Measurements from ENCODE around the gene RBM5. TPM values are rescaled to one million over a fixed set of nuclear protein-coding genes. Genes with fewer than 3 reads are reported as not detected.

RBM5 gene
- total RNA-seq, 2 donors from 2014 or later, result 217 to 301 TPM

DNA sequence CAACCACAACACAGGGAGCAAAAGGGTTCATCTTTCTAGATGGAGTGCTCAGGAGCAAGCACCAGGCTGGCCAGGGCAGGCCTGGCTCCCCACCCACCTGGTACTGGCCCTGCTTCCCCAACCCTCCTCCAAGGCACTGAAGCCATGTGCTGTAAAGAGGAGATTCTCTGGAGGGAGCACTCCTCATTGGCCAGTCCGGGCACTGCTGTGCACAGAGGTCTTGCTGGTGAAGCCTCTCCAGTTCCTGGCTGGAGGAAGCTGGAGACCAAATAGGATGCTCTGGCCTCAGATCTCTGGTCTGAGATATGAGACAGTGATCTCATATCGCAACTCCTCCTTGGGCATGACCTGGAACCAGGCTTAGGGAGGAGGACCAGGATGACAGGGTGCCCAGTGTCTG is 58.7 kb downstream of the RBM5 start:
- DNase-seq (ENCODE audit: low spot score), result no peak
- no peak overlapping the region for H3K27ac ChIP-seq
- TF ChIP-seq, protein P1, sequence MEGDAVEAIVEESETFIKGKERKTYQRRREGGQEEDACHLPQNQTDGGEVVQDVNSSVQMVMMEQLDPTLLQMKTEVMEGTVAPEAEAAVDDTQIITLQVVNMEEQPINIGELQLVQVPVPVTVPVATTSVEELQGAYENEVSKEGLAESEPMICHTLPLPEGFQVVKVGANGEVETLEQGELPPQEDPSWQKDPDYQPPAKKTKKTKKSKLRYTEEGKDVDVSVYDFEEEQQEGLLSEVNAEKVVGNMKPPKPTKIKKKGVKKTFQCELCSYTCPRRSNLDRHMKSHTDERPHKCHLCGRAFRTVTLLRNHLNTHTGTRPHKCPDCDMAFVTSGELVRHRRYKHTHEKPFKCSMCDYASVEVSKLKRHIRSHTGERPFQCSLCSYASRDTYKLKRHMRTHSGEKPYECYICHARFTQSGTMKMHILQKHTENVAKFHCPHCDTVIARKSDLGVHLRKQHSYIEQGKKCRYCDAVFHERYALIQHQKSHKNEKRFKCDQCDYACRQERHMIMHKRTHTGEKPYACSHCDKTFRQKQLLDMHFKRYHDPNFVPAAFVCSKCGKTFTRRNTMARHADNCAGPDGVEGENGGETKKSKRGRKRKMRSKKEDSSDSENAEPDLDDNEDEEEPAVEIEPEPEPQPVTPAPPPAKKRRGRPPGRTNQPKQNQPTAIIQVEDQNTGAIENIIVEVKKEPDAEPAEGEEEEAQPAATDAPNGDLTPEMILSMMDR (IDR thresholded peaks at IDR 0.05), result no peak
- peaks cover 0 to 28% of the 10 kb centered on the region in 2 donors for H3K4me1 ChIP-seq (ENCODE audit: control insufficient read depth in 1 of 2, low read depth in 2 of 2)
- H3K36me3 ChIP-seq, result no peaks in the 10 kb centered on the region
- H3K27me3 ChIP-seq (replicated peaks; ENCODE audit: insufficient read depth), result no peaks in the 10 kb centered on the region
- ATAC-seq (ENCODE audit: insufficient number of reproducible peaks, low FRiP score, low read depth), result no peak
- no peak overlapping the region for H3K4me3 ChIP-seq
- no peaks in the 10 kb centered on the region for H3K9me3 ChIP-seq

DNA sequence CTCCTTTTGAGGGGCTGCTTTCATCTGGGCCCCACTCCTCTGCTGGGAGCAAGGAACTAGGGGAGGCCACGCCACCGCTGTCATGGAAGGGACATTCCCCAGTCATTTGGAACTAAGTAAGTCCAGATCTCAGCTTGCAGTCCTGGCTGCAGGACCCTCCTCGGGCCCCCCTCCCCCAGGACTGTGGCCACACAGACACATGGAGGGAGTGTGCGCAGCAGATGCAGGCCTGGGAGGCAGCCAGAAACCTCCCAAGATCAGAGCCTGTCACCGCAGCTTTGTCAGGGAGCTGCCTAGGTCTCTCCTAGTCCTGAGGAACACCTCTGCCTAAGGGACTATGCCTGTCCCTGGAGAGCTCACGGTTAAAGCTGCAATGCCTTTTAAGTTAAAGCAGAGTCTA is 59.1 kb downstream of the RBM5 start:
- DNase-seq (ENCODE audit: low spot score), result no peak
- Histone ChIP-seq H3K27me3 (replicated peaks; ENCODE audit: insufficient read depth) (no peaks in the 10 kb centered on the region), H3K36me3 (no peaks in the 10 kb centered on the region), H3K4me1 (ENCODE audit: control insufficient read depth in 1 of 2, low read depth in 2 of 2) (peaks cover 0 to 28% of the 10 kb centered on the region in 2 donors), H3K4me3 (no peak overlapping the region), H3K27ac (no peak overlapping the region), H3K9me3 (no peaks in the 10 kb centered on the region)
- TF ChIP-seq, protein P1 (IDR thresholded peaks at IDR 0.05), result no peak
- ATAC-seq (ENCODE audit: insufficient number of reproducible peaks, low FRiP score, low read depth), result no peak

DNA sequence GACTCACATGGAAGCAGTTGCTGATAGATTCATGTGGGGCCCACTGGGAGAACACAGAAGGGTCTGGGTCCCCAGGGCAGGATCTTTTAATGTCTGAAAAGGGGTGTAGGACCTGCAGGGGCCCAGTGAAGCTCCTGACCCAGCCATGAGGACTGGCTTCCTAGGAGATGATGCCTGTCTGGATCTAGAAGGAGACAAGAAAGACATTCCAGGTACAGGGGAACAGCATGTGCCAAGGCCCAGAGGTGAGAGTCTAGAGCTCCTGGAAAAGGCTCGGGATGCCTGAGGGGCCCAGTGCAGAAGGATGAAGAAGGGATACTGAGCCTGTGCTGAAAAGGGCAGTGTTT is 61.7 kb downstream of the RBM5 start:
- no peaks in the 10 kb centered on the region for H3K9me3 ChIP-seq
- no peak for DNase-seq (ENCODE audit: low spot score)
- ATAC-seq (ENCODE audit: insufficient number of reproducible peaks, low FRiP score, low read depth), result no peak
- TF ChIP-seq, protein P1 (IDR thresholded peaks at IDR 0.05), result no peak
- H3K27me3 ChIP-seq (replicated peaks; ENCODE audit: insufficient read depth), result no peaks in the 10 kb centered on the region
- no peak overlapping the region for H3K4me3 ChIP-seq
- H3K36me3 ChIP-seq, result no peaks in the 10 kb centered on the region
- peaks cover 0 to 33% of the 10 kb centered on the region in 2 donors for H3K4me1 ChIP-seq (ENCODE audit: control insufficient read depth in 1 of 2, low read depth in 2 of 2)
- H3K27ac ChIP-seq, result peak overlapping the region; percentile 2 to 37

DNA sequence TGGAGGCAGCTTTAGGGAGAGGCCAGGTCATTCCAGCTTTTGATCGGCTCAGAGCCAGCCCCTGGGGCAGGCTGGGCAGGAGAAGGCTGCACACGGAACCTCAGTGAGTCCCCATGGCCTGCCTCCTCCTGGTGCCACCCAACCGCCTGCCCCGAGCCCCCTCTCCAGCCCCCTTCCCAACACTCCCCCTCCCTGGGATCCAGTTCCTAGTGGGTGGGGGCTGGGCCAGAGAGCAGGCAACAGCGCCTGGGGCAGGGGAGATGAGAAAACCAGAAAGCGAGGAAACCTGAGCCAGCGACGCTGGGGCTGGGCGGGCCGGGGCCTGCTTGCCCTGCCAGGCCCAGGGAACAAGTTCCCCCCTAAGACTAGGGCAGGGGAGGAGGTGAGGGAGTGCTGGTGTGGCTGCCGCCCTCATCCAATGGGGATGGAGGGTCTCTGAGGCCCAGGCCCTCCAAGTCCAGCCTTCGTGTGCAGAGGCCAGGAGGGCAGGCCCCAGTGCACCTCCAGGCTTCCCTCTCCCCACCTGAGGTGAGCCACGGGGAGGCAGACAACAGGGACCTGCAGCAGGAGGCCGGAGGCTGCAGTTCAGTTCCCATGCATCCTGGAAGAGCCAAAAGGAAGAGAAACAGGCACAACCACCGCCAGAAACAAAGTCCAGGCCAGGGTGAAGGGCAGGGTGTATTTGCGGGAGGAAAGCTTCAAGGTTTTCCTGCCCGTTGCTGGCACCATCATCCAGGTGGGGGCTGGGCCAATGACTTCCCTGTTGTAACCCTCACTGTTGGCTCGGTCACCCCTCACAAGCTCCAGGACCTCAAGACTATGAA is 62.4 kb downstream of the RBM5 start:
- H3K27ac ChIP-seq, result peak overlapping the region; percentile 2 to 37
- H3K27me3 ChIP-seq (replicated peaks; ENCODE audit: insufficient read depth), result no peaks in the 10 kb centered on the region
- H3K9me3 ChIP-seq, result no peaks in the 10 kb centered on the region
- ATAC-seq (ENCODE audit: insufficient number of reproducible peaks, low FRiP score, low read depth) (no peak), DNase-seq (ENCODE audit: low spot score) (no peak)
- no peaks in the 10 kb centered on the region for H3K36me3 ChIP-seq
- H3K4me1 ChIP-seq (ENCODE audit: control insufficient read depth in 1 of 2, low read depth in 2 of 2), result peaks cover 0 to 40% of the 10 kb centered on the region in 2 donors
- H3K4me3 ChIP-seq, result no peak overlapping the region
- TF ChIP-seq, protein P1 (IDR thresholded peaks at IDR 0.05), result no peak

DNA sequence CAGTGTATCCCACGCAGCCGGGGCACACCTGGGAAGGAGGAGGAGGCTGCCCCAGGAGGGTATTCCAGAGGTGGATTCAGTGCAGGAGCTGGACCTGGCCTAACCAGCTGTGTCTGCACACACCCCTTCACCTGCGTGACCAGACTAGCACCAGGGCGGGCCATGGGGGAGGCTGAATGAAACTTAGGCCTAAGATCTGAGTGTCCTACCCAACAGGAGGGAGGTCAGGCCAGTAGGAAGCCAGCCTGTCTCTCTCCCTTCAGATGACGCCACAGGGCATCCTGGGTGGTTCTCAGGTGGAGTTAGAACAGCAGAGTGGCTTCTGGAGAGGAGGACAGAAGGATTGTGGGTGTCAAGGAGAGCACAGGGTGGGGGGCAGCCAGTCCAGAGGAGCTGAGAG is 63.0 kb downstream of the RBM5 start:
- H3K27me3 ChIP-seq (replicated peaks; ENCODE audit: insufficient read depth), result no peaks in the 10 kb centered on the region
- ATAC-seq (ENCODE audit: insufficient number of reproducible peaks, low FRiP score, low read depth) (no peak), DNase-seq (ENCODE audit: low spot score) (no peak)
- no peaks in the 10 kb centered on the region for H3K36me3 ChIP-seq
- no peaks in the 10 kb centered on the region for H3K9me3 ChIP-seq
- TF ChIP-seq, protein P1 (IDR thresholded peaks at IDR 0.05), result no peak
- H3K4me3 ChIP-seq, result no peak overlapping the region
- peak overlapping the region in 1 of 2 donors; percentile 37 for H3K27ac ChIP-seq
- H3K4me1 ChIP-seq (ENCODE audit: control insufficient read depth in 1 of 2, low read depth in 2 of 2), result peaks cover 0 to 46% of the 10 kb centered on the region in 2 donors
